Adrenal gland (tissue), 5 donors: ENCODE measurements around the gene SAXO2.

ENCODE experiments used
- CTCF ChIP-seq, 6 experiments: fragments of 450-650 bp in 4 of 6; fragments of 200-600 bp in 2 of 6; sonication (generic) in 1 of 6; IDR thresholded peaks; 1 replicate in 5 of 6; 2 replicates in 1 of 6; pipeline versions ENCODE4 v1.5.1 to v1.8.0; 2016 to 2021; ENCODE audit warnings: antibody characterized with exemption in 6 of 6, mild to moderate bottlenecking in 2 of 6, moderate library complexity in 1 of 6
- POLR2A ChIP-seq, 2 donors: fragments of 450-650 bp; IDR thresholded peaks; one replicate each; pipeline ENCODE4 v1.6.1; 2017; ENCODE audit warnings: antibody characterized with exemption in 2 of 2, mild to moderate bottlenecking in 2 of 2, moderate library complexity in 1 of 2
- donor health status: DM: no; HTN: no; CAD: no.

GRCh38 chr15:82305621-82306048 is 43.0 kb downstream of the SAXO2 start:
- TF ChIP-seq CTCF (IDR thresholded peaks at IDR 0.05), result no peak
- no peak for TF ChIP-seq POLR2A (IDR thresholded peaks at IDR 0.05)
